Measurements from ENCODE around the gene CCDC24. TPM values are rescaled to one million over a fixed set of nuclear protein-coding genes. Genes with fewer than 3 reads are reported as not detected.

The CCDC24 gene
- total RNA-seq, result 12.3 to 13.8 TPM (median 12.4 TPM) in 3 replicates

DNA sequence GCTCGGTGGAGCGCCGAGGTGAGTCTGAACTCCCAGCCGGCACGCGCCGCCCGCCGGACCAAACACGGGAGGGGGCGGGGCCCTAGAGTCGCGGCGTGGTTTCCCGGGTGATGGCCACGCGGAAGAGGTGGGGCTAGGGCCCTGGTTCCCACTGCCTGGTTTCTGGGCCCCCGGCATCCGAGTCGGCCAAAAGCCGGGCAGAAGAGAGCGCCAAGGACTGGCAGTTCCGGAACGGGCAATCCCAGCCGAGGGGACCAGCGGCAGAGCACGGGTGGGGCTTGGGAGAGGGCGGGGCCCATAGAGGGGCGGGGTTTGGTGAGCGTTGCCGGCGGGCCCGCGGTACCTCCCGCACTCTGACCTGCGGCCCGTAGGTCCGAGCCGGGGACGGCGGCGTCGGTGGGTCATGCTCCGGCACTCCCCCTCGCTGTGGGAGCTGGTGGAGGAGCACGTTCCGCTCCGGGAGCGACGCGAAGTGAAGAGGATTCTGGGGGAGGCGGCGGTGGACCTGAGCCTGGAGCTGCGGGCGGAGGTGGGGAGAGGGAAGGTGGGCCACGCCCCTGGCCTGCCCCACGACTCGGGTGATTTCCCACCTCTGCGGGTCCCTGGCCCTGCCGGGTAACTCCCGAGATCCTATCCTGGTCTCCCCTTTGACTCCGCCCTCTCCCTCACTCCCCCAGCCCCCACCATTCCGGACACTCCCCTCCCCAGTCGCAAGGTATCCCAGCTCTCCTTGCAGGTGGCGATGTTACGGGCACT is at the start of gene CCDC24:
Gene CCDC24 (plus strand): TSS at position 124 of the 756 bp plus-strand sequence. CDS start 280 bp downstream, at position 404.
- H3K4me1 Mint-ChIP-seq, result peaks cover 12% of the 10 kb centered on the region
- no peaks in the 10 kb centered on the region for H3K27me3 Mint-ChIP-seq (ENCODE audit: low read depth)
- H3K9me3 Mint-ChIP-seq, result no peaks in the 10 kb centered on the region
- TF ChIP-seq, protein P1, sequence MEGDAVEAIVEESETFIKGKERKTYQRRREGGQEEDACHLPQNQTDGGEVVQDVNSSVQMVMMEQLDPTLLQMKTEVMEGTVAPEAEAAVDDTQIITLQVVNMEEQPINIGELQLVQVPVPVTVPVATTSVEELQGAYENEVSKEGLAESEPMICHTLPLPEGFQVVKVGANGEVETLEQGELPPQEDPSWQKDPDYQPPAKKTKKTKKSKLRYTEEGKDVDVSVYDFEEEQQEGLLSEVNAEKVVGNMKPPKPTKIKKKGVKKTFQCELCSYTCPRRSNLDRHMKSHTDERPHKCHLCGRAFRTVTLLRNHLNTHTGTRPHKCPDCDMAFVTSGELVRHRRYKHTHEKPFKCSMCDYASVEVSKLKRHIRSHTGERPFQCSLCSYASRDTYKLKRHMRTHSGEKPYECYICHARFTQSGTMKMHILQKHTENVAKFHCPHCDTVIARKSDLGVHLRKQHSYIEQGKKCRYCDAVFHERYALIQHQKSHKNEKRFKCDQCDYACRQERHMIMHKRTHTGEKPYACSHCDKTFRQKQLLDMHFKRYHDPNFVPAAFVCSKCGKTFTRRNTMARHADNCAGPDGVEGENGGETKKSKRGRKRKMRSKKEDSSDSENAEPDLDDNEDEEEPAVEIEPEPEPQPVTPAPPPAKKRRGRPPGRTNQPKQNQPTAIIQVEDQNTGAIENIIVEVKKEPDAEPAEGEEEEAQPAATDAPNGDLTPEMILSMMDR (IDR thresholded peaks at IDR 0.05; ENCODE audit: unreplicated experiment), result no peak
- peak within 1 kb of the TSS; percentile 85 for H3K4me3 Mint-ChIP-seq
- H3K36me3 Mint-ChIP-seq, result no peaks in the 10 kb centered on the region
- H3K27ac Mint-ChIP-seq, result peak within 1 kb of the TSS; percentile 90
- DNase-seq (ENCODE audit: low spot score in 2 of 2, unreplicated experiment in 2 of 2), result peak; percentile 60 to 76

DNA sequence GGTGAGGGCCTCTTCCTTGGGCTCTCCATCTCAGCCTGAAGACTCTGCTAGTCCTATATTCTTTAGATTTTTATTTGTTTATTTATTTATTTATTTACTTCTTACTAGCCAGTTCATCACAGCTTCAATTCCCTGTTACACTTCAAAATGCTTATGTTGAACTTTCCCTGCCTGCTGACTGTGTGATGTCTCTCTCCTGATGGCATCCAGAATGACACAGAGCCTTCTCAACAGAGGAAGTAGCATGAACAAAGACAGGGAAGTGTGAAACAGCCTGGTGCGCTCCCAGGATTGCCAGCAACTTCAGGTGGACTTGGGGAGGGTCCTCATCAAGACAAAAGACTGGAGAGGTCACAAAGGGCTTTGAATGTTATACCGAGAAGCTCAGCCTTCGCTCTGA is 49.0 kb upstream of the CCDC24 start:
- peaks cover 25% of the 10 kb centered on the region for H3K27me3 Mint-ChIP-seq (ENCODE audit: low read depth)
- H3K27ac Mint-ChIP-seq, result no peak overlapping the region
- H3K4me1 Mint-ChIP-seq, result peaks cover 11% of the 10 kb centered on the region
- TF ChIP-seq, protein P1 (IDR thresholded peaks at IDR 0.05; ENCODE audit: unreplicated experiment), result no peak
- H3K9me3 Mint-ChIP-seq, result no peaks in the 10 kb centered on the region
- no peak overlapping the region for H3K4me3 Mint-ChIP-seq
- no peaks in the 10 kb centered on the region for H3K36me3 Mint-ChIP-seq
- no peak for DNase-seq (ENCODE audit: low spot score in 2 of 2, unreplicated experiment in 2 of 2)

DNA sequence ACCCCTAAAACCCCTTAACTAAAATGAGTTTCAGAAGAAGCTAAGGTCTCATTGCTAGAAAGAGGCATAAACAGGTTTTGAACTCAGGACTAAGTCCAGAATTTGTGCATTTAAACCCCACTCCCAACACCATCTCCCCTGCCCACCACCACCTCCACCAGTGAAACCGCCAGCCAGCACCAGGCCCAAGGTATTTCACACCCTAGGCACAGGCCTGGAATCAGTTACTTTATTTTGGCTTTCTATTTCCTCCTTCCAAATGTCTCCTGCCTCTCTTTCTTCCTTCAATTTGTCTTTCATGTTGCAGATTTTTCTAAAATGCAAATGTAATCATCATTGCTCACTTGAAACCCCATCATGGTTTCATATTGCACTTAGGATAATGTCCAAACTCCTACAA is 46.5 kb upstream of the CCDC24 start:
- DNase-seq (ENCODE audit: low spot score in 2 of 2, unreplicated experiment in 2 of 2), result no peak
- H3K9me3 Mint-ChIP-seq, result no peaks in the 10 kb centered on the region
- H3K27ac Mint-ChIP-seq, result no peak overlapping the region
- no peak overlapping the region for H3K4me3 Mint-ChIP-seq
- H3K4me1 Mint-ChIP-seq, result peaks cover 24% of the 10 kb centered on the region
- H3K36me3 Mint-ChIP-seq, result no peaks in the 10 kb centered on the region
- H3K27me3 Mint-ChIP-seq (ENCODE audit: low read depth), result peaks cover 4% of the 10 kb centered on the region
- TF ChIP-seq, protein P1 (IDR thresholded peaks at IDR 0.05; ENCODE audit: unreplicated experiment), result no peak

DNA sequence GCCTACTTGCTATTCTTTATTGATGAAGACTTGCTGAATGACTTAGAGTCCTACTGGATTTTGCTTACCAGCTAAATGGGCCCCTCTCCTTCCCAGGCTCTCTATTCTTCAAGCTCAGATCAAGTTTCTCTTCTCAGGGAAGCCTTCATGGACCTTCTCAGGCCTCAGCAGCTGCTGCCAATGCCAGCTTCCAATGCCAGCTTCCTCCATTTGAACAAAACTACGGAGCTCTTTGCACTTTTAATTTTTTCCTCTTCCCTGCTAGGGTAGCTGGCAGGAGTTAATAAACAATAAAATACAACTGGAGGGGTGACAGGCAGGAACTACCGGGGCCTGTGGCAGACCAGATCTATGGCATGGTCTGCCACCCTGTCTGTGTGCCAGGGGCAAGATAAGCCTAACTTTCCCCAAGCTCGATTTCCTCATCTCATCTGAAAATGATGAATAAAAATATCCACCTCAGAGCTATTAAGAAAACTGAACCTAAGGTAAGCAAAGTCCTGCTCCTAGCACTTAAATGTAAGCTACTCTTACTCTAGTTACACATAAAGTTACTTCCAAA is 45.6 kb upstream of the CCDC24 start:
- Mint-ChIP-seq H3K27me3 (ENCODE audit: low read depth) (no peaks in the 10 kb centered on the region), H3K4me1 (peaks cover 24% of the 10 kb centered on the region), H3K27ac (peak overlapping the region; percentile 95), H3K9me3 (no peaks in the 10 kb centered on the region), H3K36me3 (peaks cover 5% of the 10 kb centered on the region), H3K4me3 (peak overlapping the region; percentile 87)
- TF ChIP-seq, protein P1 (IDR thresholded peaks at IDR 0.05; ENCODE audit: unreplicated experiment), result no peak
- no peak for DNase-seq (ENCODE audit: low spot score in 2 of 2, unreplicated experiment in 2 of 2)

DNA sequence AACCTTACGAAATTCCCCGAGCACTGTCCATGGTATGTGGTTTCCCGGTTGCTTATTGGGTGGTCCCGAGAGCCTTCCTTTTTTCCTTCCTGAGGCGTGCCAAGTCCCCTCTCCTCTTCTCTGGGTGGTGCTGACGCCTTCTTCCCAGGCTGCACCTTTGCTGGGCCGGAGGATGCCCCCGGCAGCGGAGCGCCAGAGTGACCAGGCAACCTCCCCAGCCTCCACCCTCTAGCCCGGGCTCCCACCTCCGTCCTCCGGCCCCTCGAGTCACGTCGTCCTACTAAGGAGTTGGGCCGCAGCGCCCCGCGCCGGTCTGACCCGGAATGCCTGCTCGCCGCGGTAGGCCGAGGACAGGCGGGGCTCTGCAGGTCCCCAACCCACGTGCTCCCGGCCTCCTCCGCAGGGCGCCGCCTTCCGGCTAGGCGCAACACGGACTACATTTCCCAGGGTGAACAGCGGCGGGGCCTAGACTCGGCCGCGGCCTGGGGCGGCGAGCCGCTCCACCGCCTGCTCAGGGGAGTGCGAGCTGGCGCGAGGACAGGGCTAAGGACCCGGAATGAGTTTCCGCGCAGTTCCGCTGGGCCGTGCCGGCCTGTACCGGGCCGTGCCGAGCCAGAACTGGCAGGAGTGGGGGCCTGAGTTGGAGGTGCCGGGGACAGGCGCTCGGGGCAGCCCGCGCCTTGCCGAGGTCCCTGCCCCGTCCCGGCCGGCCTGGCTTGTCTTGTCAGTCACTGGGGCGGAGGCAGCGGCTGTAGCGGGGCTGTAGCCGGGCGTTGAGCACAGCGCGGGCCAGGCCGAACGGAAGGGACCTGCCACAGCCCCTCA is 45.0 kb upstream of the CCDC24 start, which contains the start of gene IPO13:
Gene IPO13 (plus strand): TSS at position 715 of the 825 bp plus-strand sequence. CDS start 651 bp downstream, outside the sequence.
- H3K4me3 Mint-ChIP-seq, result peak within 1 kb of the TSS; percentile 87
- H3K36me3 Mint-ChIP-seq, result peaks cover 5% of the 10 kb centered on the region
- H3K27me3 Mint-ChIP-seq (ENCODE audit: low read depth), result no peaks in the 10 kb centered on the region
- DNase-seq (ENCODE audit: low spot score in 2 of 2, unreplicated experiment in 2 of 2), result peak; percentile 89 to 92
- H3K27ac Mint-ChIP-seq, result peak within 1 kb of the TSS; percentile 95
- TF ChIP-seq, protein P1 (IDR thresholded peaks at IDR 0.05; ENCODE audit: unreplicated experiment), result peak; percentile 72
- H3K4me1 Mint-ChIP-seq, result peaks cover 24% of the 10 kb centered on the region
- H3K9me3 Mint-ChIP-seq, result no peaks in the 10 kb centered on the region
